T-helper 17 cell (primary cell): ENCODE data around the gene C5orf58. TPM values are rescaled to one million over a fixed set of nuclear protein-coding genes. Genes with fewer than 3 reads are reported as not detected.

Experiments
- ATAC-seq: fragments of 150-1000 bp; cut with Tn5 transposase; 2 replicates; pipeline ENCODE4 v1.10.0; 2021; ENCODE audit warnings: mild to moderate bottlenecking, moderate library complexity
- DNase-seq, 3 donors: peaks; one replicate each; pipeline versions ENCODE4 v3.0.0 to v3.0.0-alpha.2; 2020 to 2021
- H3K9me3 ChIP-seq: one replicate; pipeline ENCODE4 v1.7.0; 2013; ENCODE audit warnings: low read length, mild to moderate bottlenecking; ENCODE audit not compliant: control insufficient read depth, poor library complexity, severe bottlenecking
- H3K27ac Mint-ChIP-seq: one replicate; pipeline ENCODE4 v1.8.0; 2022; ENCODE audit warnings: mild to moderate bottlenecking, moderate library complexity, mixed read lengths
- H3K27me3 Mint-ChIP-seq: one replicate; pipeline ENCODE4 v1.8.0; 2022; ENCODE audit warnings: mixed read lengths
- H3K36me3 Mint-ChIP-seq: one replicate; pipeline ENCODE4 v1.8.0; 2022; ENCODE audit warnings: low read depth, mixed read lengths
- H3K4me1 Mint-ChIP-seq: one replicate; pipeline ENCODE4 v1.8.0; 2022; ENCODE audit warnings: mild to moderate bottlenecking, mixed read lengths
- H3K4me3 Mint-ChIP-seq: one replicate; pipeline ENCODE4 v1.8.0; 2022; ENCODE audit warnings: mild to moderate bottlenecking, moderate library complexity, mixed read lengths
- total RNA-seq, 4 donors: library from RNA in 2 of 4; stranded (reverse) in 2 of 4; gene quantifications; one replicate each; pipeline ENCODE4 v1.2.3 and lab custom pipeline; 2022 to 2026

C5orf58 gene, protein sequence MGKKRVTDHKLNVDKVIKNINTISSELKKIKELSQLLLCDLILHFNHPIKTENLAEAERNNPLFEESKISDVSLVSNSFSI
- total RNA-seq (not detected), total RNA-seq (lab: John Stamatoyannopoulos, UW) (0 to 0.23 reads per million in 2 donors)

DNA sequence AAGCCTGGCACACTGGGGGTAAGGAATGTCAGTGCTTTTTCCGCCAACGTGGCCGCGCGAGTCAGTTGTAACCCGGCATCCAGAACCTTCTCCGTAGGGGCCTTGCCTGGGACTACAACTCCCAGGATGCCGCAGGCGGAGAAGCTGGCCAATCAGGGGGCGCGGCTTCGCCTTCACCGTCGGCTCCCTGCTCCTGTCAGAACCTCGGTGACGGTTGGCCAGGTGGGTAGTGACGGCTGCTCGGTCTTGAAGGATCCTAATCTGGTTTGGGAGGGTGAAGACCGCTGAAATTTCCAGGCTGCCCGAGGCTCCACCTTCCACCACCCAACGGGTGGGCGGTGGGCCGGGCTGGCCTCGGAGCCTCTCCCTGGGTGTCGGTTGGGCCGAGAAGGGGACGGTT lies at the start of gene C5orf58:
Gene C5orf58 (plus strand): TSS at position 200 of the 400 bp plus-strand sequence. CDS start 1,992 bp downstream, outside the sequence.
- Mint-ChIP-seq H3K27ac (no peak within 1 kb of the TSS), H3K36me3 (no peaks in the 10 kb centered on the region), H3K4me1 (peaks cover 4% of the 10 kb centered on the region), H3K27me3 (no peaks in the 10 kb centered on the region), H3K4me3 (no peak within 1 kb of the TSS)
- ATAC-seq (no peak), DNase-seq (no peak)
- no peaks in the 10 kb centered on the region for H3K9me3 ChIP-seq

DNA sequence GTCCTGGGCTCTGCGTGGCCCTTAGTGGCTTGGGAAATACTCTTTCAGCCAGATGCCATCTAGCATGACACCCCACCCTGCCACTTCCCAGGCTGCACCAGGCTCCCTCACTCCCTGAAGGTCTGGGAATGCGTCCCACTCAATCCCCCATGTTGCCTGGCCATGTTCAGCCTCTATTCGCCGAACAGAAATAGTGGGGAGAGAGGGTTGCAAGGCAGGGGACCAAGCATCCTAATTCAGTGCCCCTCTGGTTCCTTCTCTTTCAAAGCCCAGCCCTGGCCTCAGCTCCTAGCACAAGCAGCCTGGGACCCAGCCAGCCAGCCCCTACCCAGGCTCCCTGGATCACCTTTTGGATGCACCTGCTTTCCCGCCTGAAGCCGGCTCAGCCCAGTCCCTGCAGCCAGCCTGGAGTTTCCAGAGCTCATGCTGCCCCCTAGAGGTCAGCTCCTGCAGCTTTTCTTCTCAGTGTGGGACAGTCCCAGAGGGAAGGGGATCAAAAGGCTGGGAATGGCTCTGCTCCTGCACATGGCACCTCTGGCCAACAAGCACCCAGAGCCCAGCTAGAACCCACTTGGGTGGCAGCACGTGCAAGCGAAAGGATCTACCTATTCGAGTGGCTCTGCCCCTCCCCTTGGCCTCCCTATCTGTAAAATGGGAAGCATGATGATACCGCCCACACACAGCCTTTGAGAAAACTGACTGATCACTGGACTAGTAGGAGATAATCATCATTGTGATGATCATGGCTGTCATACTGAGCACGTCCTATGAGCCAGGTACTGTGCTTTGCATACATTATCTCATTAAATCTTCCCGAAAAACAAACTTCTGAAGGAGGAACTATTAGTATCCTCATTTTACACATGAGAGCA lies 48.7 kb upstream of the C5orf58 start:
- DNase-seq = no peak
- H3K9me3 ChIP-seq = no peaks in the 10 kb centered on the region
- ATAC-seq = peak; percentile 50
- Mint-ChIP-seq H3K36me3 (no peaks in the 10 kb centered on the region), H3K4me3 (no peak overlapping the region), H3K27me3 (peaks cover 25% of the 10 kb centered on the region), H3K27ac (no peak overlapping the region), H3K4me1 (peaks cover 5% of the 10 kb centered on the region)

DNA sequence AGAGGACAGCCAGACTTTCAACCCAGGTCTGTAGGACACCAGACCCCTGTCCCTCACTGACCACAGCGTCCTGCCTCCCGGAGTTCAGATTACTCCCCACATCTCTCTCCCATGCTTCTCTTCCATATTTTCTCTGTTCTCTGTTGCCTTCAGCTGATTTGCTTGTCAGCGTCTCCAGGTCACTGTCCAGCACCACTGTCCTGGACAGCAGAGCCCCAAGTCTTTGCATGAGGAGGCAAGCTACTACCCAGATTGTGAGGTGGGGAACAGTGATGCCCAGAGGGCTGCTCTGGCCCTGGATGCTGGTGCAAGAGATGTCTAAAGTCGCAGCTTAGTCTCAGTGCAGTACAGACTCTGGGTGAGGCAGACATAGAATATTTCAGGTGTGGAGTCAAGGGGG lies 48.0 kb upstream of the C5orf58 start:
- no peak overlapping the region for H3K4me3 Mint-ChIP-seq
- no peaks in the 10 kb centered on the region for H3K9me3 ChIP-seq
- ATAC-seq (no peak), DNase-seq (no peak)
- peaks cover 25% of the 10 kb centered on the region for H3K27me3 Mint-ChIP-seq
- H3K36me3 Mint-ChIP-seq = no peaks in the 10 kb centered on the region
- no peak overlapping the region for H3K27ac Mint-ChIP-seq
- peaks cover 5% of the 10 kb centered on the region for H3K4me1 Mint-ChIP-seq

DNA sequence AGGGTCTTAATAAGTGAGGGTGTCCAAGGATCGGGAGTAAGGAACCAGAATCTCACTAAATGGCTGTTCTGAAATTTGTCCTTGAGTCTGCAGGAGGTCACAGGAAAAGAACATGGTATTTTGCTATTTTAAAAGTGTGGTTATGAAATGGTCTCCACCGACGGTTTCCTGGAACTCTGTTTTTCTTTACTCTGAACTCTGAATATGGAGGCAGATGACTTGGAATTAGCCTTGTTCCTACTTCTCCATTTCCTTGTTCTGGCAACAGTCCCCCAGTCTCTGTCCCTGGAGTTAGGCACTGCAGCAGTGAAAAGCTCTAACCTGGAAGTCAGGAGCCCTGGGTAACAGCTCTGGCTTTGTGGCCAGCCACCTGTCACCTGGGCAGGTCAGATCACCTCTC lies 46.6 kb upstream of the C5orf58 start:
- no peaks in the 10 kb centered on the region for H3K36me3 Mint-ChIP-seq
- DNase-seq = no peak
- no peak overlapping the region for H3K4me3 Mint-ChIP-seq
- no peak for ATAC-seq
- no peaks in the 10 kb centered on the region for H3K9me3 ChIP-seq
- peaks cover 25% of the 10 kb centered on the region for H3K27me3 Mint-ChIP-seq
- peaks cover 5% of the 10 kb centered on the region for H3K4me1 Mint-ChIP-seq
- H3K27ac Mint-ChIP-seq = no peak overlapping the region

DNA sequence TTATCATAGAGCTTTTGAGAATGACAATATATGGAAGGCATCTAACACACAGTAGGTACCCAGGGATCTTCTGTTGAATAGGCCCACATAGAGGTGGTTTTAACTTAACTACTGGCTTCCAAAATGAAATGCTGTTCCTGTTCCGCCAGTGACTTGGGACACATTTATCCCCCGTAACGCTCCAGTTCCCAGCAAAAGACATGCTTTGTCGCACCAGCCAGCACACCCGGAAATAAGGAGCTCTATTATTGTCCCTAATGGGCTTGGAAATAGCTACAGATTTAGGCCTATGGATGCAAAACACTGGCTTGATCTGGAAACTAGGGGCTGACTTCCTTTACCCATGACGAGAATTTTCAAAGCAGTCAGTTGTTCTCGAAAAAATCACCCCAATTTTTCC lies 45.9 kb upstream of the C5orf58 start:
- Mint-ChIP-seq H3K4me3 (no peak overlapping the region), H3K36me3 (no peaks in the 10 kb centered on the region), H3K27me3 (peaks cover 20% of the 10 kb centered on the region), H3K4me1 (peaks cover 5% of the 10 kb centered on the region), H3K27ac (no peak overlapping the region)
- no peak for ATAC-seq
- DNase-seq = no peak
- H3K9me3 ChIP-seq = no peaks in the 10 kb centered on the region

DNA sequence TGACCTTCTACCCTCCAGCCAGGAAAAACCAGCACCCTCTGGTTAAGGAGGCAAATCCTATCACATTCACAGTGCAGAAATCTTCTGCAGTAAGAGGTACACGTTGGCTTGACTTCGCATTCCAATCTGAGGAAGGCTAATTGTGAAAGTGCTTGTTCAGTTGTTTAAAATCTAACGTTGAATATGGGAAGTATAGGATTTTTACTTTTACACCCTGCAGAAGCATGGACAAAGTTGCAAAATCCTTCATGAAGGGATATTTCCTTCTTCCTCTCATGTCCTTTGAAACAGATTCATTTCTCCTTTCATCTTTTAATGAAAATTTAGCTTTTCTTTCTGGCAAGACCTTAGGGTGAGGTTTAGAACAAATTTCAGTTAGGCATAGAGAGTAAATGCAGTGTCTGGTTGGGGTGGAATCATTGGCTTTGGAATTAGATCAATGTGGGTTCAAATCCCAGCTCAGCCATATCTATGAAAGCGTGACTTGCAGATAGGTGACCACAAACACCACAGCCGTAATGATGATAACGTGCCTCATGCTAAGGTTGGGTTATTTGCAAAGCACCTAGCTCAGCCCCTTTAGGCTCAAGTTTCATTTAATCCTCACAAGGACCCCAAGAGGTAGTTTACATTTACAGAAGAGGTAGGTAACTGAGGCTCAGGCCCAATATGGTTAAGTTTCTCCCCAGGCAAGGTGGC lies 42.2 kb upstream of the C5orf58 start:
- H3K4me3 Mint-ChIP-seq = no peak overlapping the region
- DNase-seq (no peak), ATAC-seq (no peak)
- H3K4me1 Mint-ChIP-seq = peaks cover 3% of the 10 kb centered on the region
- no peaks in the 10 kb centered on the region for H3K36me3 Mint-ChIP-seq
- no peaks in the 10 kb centered on the region for H3K9me3 ChIP-seq
- H3K27ac Mint-ChIP-seq = no peak overlapping the region
- peaks cover 10% of the 10 kb centered on the region for H3K27me3 Mint-ChIP-seq

DNA sequence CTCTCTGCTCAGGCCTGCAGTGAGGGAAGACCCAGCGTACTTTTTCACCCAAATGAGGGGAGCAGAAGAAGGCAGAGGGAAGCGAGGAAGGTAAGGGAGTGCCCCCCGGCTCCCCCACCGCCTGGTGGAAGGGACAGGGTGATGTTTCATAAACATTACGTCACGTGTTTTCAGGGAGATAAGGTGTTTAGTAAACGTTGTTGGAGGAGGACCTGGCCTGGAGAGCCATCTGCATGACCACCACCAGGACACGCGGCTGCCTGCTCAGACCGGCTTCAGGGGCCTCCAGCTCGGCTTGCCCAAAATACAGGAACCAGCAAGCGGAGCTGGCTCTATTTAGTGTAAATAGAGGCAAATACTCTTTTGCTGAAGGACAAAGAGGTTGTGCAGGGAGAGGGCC lies 40.0 kb upstream of the C5orf58 start:
- Mint-ChIP-seq H3K27ac (no peak overlapping the region), H3K4me3 (no peak overlapping the region), H3K4me1 (no peaks in the 10 kb centered on the region), H3K36me3 (no peaks in the 10 kb centered on the region), H3K27me3 (peaks cover 16% of the 10 kb centered on the region)
- no peaks in the 10 kb centered on the region for H3K9me3 ChIP-seq
- ATAC-seq = no peak
- DNase-seq = no peak

DNA sequence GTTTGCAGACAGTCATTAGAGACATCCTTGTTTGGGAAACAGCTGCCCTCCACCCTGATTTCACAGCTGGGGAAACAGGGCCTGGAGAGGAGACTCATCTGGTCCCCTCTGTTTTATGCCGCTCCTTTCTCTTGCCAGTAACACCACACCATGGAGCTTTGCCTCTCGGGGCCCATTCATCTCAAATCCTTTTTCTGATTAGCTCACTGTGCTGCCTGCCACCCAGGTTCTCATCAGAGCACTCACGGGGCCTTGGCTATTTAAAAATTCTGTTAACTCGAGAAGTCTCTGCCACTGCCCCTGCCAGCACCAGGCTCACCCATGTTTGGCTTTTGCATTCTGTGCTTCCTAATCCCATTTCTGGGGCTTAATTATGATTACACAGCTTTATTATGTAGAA lies 36.8 kb upstream of the C5orf58 start:
- no peaks in the 10 kb centered on the region for H3K9me3 ChIP-seq
- no peak for ATAC-seq
- H3K4me3 Mint-ChIP-seq = no peak overlapping the region

DNA sequence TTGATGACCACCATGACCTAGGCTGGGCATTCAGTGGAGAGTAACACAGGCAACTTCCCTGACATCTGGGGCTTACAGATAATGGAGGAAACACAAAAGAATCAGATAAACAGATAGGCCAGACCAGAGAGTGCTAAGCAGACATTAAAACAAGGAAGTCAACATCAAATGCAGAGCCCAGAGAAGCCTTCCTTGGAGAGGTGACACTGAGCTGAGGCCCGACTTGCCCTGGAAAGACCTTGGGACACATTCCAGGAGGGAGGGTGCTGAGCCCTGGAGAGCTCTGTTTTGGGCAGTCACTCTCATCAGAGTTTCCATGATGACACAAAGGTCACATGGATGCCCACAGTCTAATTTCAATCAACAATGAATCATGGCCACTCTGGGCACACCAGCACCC lies 31.9 kb upstream of the C5orf58 start:
- Mint-ChIP-seq H3K36me3 (no peaks in the 10 kb centered on the region), H3K27me3 (peaks cover 34% of the 10 kb centered on the region), H3K4me3 (no peak overlapping the region), H3K4me1 (peaks cover 2% of the 10 kb centered on the region), H3K27ac (no peak overlapping the region)
- ATAC-seq (no peak), DNase-seq (no peak)
- H3K9me3 ChIP-seq = no peaks in the 10 kb centered on the region

More for the DNA sequence above, 36.8 kb upstream of the C5orf58 start:
- no peak for DNase-seq
- Mint-ChIP-seq H3K27ac (no peak overlapping the region), H3K4me1 (no peaks in the 10 kb centered on the region), H3K27me3 (peaks cover 16% of the 10 kb centered on the region), H3K36me3 (no peaks in the 10 kb centered on the region)

DNA sequence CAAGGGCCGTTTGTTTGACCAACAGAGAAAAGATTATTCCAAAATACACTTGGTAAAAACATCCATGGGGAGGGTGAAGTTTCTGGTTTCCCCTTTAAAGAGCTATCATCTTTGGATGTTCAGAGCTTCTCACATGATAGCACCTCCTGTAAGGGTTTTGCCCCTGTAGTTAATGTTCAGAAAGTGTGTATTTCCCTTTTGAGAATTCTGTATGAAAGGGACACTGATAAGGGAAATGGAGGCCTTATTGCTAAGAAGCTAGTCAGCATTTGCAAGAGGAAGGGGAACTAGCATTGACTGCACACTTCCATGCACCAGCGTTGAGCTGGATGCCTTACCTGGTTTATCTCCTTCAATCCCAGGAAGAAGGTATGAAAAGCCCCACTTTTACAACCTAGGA lies 31.5 kb upstream of the C5orf58 start:
- Mint-ChIP-seq H3K4me3 (no peak overlapping the region), H3K27ac (no peak overlapping the region)
- DNase-seq = no peak

DNA sequence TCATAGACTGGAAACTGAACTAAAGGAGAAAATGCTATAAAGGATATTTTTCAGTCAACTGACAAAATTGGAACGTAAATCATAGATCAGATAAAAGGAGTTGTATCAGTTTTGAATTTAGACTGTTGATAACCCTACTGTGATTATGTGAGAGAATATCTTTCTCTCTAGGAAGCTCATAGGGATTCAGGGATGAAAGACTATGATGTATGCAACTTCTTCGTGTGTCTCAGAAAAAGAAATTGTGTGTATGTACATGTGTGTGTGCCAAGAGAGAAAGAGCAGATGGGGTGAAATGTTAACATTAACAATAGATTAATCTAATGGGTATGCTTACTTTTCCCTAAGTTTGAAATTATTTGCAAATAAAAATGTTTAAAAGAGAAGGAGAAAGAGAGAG lies 30.7 kb upstream of the C5orf58 start:
- Mint-ChIP-seq H3K36me3 (no peaks in the 10 kb centered on the region), H3K27ac (no peak overlapping the region), H3K4me1 (peaks cover 2% of the 10 kb centered on the region), H3K27me3 (peaks cover 30% of the 10 kb centered on the region), H3K4me3 (no peak overlapping the region)
- ATAC-seq = no peak
- H3K9me3 ChIP-seq = no peaks in the 10 kb centered on the region
- DNase-seq = no peak

More for the DNA sequence above, 31.5 kb upstream of the C5orf58 start:
- ATAC-seq = no peak
- Mint-ChIP-seq H3K4me1 (peaks cover 2% of the 10 kb centered on the region), H3K36me3 (no peaks in the 10 kb centered on the region), H3K27me3 (peaks cover 31% of the 10 kb centered on the region)
- H3K9me3 ChIP-seq = no peaks in the 10 kb centered on the region

DNA sequence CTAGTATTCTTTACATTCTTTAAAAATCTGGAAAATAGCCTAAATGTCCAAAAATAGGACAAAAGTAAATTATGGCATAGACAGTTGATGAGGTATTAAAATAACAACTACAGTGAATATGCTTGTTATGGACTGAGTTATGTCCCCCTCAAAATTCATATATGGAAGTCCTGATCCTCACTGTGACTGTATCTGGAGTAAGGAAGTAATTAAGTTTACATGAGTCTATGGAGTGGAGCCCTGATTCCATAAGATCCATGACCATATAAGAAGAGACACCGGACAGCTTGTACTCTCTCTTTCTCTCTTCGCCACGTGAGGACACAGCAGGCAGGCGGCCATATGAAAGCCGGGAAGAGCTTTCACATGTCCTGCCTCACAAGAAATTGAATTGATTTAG lies 28.6 kb upstream of the C5orf58 start:
- DNase-seq (no peak), ATAC-seq (no peak)
- Mint-ChIP-seq H3K36me3 (peaks cover 2% of the 10 kb centered on the region), H3K4me3 (no peak overlapping the region), H3K4me1 (peaks cover 2% of the 10 kb centered on the region), H3K27ac (no peak overlapping the region), H3K27me3 (peaks cover 31% of the 10 kb centered on the region)
- H3K9me3 ChIP-seq = no peaks in the 10 kb centered on the region

DNA sequence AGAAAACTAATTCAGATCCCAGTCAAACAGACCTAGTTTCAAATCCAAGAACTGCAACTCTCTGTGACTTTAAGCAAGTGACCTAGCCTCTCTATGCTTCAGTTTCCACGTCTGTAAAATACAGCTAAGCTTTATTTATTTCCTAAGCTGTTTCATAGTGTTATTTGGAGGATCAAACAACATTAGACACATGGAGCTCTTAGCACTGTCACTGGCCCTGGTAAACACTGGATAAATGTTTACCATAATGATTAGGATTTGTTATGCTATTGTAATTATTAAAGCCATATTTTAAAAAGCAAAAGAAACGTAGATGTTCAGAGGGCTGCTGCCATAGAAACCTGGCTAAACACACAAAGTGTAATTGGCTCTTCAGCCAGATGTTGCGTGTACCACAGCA lies 26.6 kb upstream of the C5orf58 start:
- ATAC-seq (no peak), DNase-seq (no peak)
- H3K27ac Mint-ChIP-seq = no peak overlapping the region
- H3K4me1 Mint-ChIP-seq = peaks cover 2% of the 10 kb centered on the region
- peaks cover 41% of the 10 kb centered on the region for H3K27me3 Mint-ChIP-seq
- no peaks in the 10 kb centered on the region for H3K9me3 ChIP-seq
- H3K4me3 Mint-ChIP-seq = no peak overlapping the region
- peaks cover 4% of the 10 kb centered on the region for H3K36me3 Mint-ChIP-seq
